Muscle of leg (tissue), 11 donors: ENCODE data around the gene DNMT3A. TPM values are rescaled to one million over a fixed set of nuclear protein-coding genes. Genes with fewer than 3 reads are reported as not detected.

Experiments used
- DNase-seq: peaks from one replicate; pipeline ENCODE4 v3.0.0; 2013
- H3K27ac ChIP-seq: one replicate; pipeline ENCODE4 v1.5.1; 2013; ENCODE audit warnings: mild to moderate bottlenecking, low read length, control low read depth
- H3K27me3 ChIP-seq: one replicate; pipeline ENCODE4 v1.6.1; 2013; ENCODE audit warnings: low read length; ENCODE audit not compliant: control insufficient read depth, insufficient read depth
- H3K36me3 ChIP-seq: one replicate; pipeline ENCODE4 v1.6.1; 2013; ENCODE audit warnings: low read length; ENCODE audit not compliant: control insufficient read depth, insufficient read depth
- H3K4me1 ChIP-seq: one replicate; pipeline ENCODE4 v1.6.1; 2013; ENCODE audit warnings: low read length; ENCODE audit not compliant: control insufficient read depth, insufficient read depth
- H3K4me3 ChIP-seq: one replicate; pipeline ENCODE4 v1.5.1; 2013; ENCODE audit warnings: low read length, control low read depth
- H3K9me3 ChIP-seq: replicated peaks from 2 replicates; pipeline ENCODE4 v1.6.1; 2013; ENCODE audit warnings: low read depth, low read length; ENCODE audit not compliant: control insufficient read depth
- WGBS: methylation state at CpG from one replicate; pipeline ENCODE4 v1.1.5; 2013; ENCODE audit warnings: missing lambda C conversion rate; ENCODE audit not compliant: insufficient coverage; 5-methylcytosine and 5-hydroxymethylcytosine counted together
- polyA plus RNA-seq, 8 donors: library from polyadenylated mRNA; unstranded; fragments of 120-200 nt; gene quantifications; one replicate each; pipeline versions ENCODE4 v1.2.1 to v1.2.3, GENCODE V29; 2013; ENCODE audit warnings: inconsistent platforms in 1 of 8, low replicate concordance in 1 of 8; ENCODE audit not compliant: insufficient read length in 8 of 8, insufficient read depth in 1 of 8
- total RNA-seq: library from RNA; stranded (reverse); fragments of 120-200 nt; gene quantifications from one replicate; pipeline ENCODE4 v1.2.4, GENCODE V29; 2013

DNMT3A gene
- total and polyA plus RNA-seq, 9 donors = 27.3 to 74.0 (median 55.2) TPM

DNA sequence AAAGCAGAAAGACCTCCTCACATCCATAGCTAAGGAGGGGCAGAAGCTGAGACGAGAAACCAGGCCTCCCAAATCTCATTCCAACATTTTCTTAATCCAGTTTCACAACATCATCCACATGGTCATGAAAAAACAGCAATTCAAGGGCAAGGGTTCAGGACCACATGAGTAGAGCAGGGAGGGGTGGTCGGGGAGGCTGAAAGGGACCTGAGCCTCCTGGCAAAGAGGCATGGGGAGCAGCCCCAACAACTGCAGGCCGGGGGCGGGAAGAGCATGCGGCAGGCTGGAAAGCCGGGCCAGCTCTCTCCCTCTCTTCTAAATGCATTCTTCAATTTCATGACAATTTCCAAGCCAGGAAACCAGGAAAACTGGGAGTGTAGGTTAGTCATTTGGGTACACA is 76.7 kb downstream of the DNMT3A start:
- 40% methylated on average over 1 of the region's 6 CpGs for WGBS
- Histone ChIP-seq H3K9me3 (no peaks in the 10 kb centered on the region), H3K36me3 (peaks cover 59% of the 10 kb centered on the region), H3K4me1 (peaks cover 12% of the 10 kb centered on the region), H3K27me3 (no peaks in the 10 kb centered on the region), H3K27ac (no peak overlapping the region), H3K4me3 (no peak overlapping the region)
- DNase-seq = no peak

GRCh38 chr2:25262288-25262687 is 79.4 kb downstream of the DNMT3A start:
- H3K36me3 ChIP-seq = peaks cover 57% of the 10 kb centered on the region

DNA sequence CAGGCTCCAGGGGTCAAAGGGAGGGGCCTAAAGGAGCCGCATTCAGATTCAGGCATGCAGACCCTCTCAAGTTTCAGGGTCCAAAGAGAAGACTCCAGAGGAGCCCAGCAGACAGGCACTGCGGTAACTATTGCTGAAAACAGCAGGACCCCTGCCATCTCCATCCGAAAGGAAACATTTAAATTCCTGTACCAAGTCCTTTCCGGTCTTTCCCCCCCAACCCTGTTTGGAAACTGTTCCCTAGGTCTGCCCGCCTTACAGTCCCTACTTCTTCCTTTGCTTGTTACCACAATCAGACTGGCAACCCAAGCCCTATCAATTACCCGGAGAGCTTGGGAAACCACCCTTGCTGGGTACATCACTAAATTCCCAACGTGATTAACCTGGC is 82.0 kb downstream of the DNMT3A start:
- peaks cover 59% of the 10 kb centered on the region for H3K36me3 ChIP-seq
- 60% methylated on average over 5 of the region's 7 CpGs for WGBS
- peaks cover 34% of the 10 kb centered on the region for H3K4me1 ChIP-seq

More at GRCh38 chr2:25262288-25262687, 79.4 kb downstream of the DNMT3A start:
- DNase-seq = no peak
- Histone ChIP-seq H3K4me1 (peaks cover 35% of the 10 kb centered on the region), H3K9me3 (no peaks in the 10 kb centered on the region), H3K27ac (no peak overlapping the region), H3K27me3 (no peaks in the 10 kb centered on the region), H3K4me3 (no peak overlapping the region)
- no CpG with 5 or more reads among the region's 1 CpG for WGBS

DNA sequence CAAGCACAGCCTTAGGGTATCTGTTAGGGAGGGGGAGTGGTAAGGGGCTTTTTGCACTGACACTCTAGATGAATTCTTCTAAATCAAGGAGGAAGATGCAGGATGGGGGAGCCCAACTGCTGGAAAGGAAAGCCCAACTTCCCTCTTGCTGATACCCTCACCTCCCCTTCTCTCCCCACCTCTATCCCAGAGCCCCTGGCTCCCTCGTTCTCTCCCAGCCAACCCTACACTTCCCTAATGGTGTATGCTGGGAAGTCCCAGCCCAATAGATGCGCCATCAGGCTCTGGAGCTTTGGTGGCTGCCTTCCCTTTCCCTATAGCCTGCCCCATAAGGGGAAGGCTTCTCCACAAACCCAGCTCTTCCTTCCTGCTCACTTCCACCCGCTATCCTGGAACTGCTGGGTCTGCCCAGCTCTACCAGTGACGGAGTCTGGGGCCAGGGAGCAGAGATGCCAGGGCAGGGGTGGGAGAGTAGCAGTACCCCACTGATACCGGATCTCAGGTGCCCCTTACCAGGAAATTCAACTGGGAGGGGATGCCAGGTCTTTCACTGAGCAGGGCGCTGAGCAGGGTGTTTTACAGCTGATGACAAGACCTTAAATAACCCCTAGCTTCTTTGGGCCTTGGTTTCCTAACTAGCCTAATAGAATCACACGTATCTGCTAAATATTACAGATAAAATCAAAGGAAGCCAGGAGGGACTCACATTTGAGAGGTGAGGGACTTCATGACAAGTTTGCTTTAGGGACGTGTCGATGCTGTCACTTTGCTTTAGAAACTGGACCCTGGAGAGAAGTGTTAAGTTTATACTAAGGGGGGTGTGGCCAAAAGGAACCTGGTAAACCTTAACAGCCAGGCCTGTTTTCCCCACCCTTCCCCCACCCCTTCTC is 82.6 kb downstream of the DNMT3A start:
- no peaks in the 10 kb centered on the region for H3K27me3 ChIP-seq
- H3K36me3 ChIP-seq = peaks cover 64% of the 10 kb centered on the region
- WGBS = 73% methylated on average over 3 of the region's 9 CpGs
- peaks cover 34% of the 10 kb centered on the region for H3K4me1 ChIP-seq
- H3K27ac ChIP-seq = no peak overlapping the region
- no peaks in the 10 kb centered on the region for H3K9me3 ChIP-seq
- DNase-seq = no peak
- H3K4me3 ChIP-seq = no peak overlapping the region

More for the DNA sequence above, 82.0 kb downstream of the DNMT3A start:
- H3K4me3 ChIP-seq = no peak overlapping the region
- H3K27ac ChIP-seq = peak overlapping the region; percentile 13
- no peaks in the 10 kb centered on the region for H3K27me3 ChIP-seq
- H3K9me3 ChIP-seq = no peaks in the 10 kb centered on the region
- DNase-seq = no peak

GRCh38 chr2:25257931-25258846 is 83.5 kb downstream of the DNMT3A start:
- Histone ChIP-seq H3K9me3 (no peaks in the 10 kb centered on the region), H3K36me3 (peaks cover 58% of the 10 kb centered on the region), H3K4me1 (peaks cover 38% of the 10 kb centered on the region), H3K4me3 (no peak overlapping the region), H3K27me3 (no peaks in the 10 kb centered on the region), H3K27ac (peak overlapping the region; percentile 93)
- DNase-seq = no peak
- WGBS = 75% methylated on average over 7 of the region's 9 CpGs

GRCh38 chr2:25257032-25257552 is 84.6 kb downstream of the DNMT3A start:
- peaks cover 54% of the 10 kb centered on the region for H3K36me3 ChIP-seq
- peak overlapping the region; percentile 93 for H3K27ac ChIP-seq
- DNase-seq = peak; percentile 84
- H3K27me3 ChIP-seq = no peaks in the 10 kb centered on the region
- no peaks in the 10 kb centered on the region for H3K9me3 ChIP-seq
- no peak overlapping the region for H3K4me3 ChIP-seq
- 13% methylated on average over 7 of the region's 9 CpGs for WGBS
- peaks cover 45% of the 10 kb centered on the region for H3K4me1 ChIP-seq

GRCh38 chr2:25256488-25256875 is 85.2 kb downstream of the DNMT3A start:
- Histone ChIP-seq H3K9me3 (no peaks in the 10 kb centered on the region), H3K27ac (peak overlapping the region; percentile 93), H3K4me3 (no peak overlapping the region), H3K36me3 (peaks cover 54% of the 10 kb centered on the region), H3K4me1 (peaks cover 48% of the 10 kb centered on the region), H3K27me3 (no peaks in the 10 kb centered on the region)
- WGBS = 91% methylated on average over 1 of the region's 2 CpGs
- DNase-seq = no peak

DNA sequence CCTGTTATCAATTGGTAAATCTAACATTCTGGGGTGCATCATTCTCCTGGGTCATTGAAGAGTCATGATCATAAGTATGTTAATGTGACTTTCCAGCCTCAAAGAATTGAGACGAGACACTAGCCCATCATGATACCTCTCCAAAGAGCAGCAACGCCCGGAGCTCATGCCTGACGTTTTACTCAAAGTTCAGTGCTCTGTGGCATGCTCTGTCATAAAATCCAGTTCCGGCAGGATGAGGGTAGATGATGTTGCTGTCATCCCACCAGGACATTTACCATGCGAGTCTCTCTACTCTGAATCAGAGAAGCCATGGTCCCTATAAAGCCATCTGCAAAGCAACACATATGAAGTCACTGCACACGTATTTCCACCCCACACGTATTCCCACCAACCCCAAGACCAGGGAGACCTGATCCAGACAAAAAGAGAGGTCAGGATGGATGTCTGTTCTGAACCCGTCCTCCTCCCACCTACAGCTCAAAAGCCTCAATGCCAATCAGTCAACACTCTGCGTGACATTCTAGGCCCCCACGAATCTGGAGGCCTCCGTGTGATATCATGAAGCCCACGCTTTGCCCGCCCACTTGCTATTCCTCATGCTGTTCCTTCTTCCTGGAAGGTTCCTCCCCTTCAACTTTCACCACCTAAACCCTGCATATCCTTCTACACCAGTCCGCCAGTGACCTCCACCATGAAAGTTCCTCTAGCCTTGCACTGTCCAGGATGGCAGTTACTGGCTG is 85.8 kb downstream of the DNMT3A start:
- no peaks in the 10 kb centered on the region for H3K9me3 ChIP-seq
- H3K4me1 ChIP-seq = peaks cover 53% of the 10 kb centered on the region
- no peak overlapping the region for H3K4me3 ChIP-seq
- DNase-seq = no peak
- WGBS = 92% methylated on average over 7 of the region's 15 CpGs
- peaks cover 54% of the 10 kb centered on the region for H3K36me3 ChIP-seq
- no peaks in the 10 kb centered on the region for H3K27me3 ChIP-seq
- H3K27ac ChIP-seq = peak overlapping the region; percentile 93

DNA sequence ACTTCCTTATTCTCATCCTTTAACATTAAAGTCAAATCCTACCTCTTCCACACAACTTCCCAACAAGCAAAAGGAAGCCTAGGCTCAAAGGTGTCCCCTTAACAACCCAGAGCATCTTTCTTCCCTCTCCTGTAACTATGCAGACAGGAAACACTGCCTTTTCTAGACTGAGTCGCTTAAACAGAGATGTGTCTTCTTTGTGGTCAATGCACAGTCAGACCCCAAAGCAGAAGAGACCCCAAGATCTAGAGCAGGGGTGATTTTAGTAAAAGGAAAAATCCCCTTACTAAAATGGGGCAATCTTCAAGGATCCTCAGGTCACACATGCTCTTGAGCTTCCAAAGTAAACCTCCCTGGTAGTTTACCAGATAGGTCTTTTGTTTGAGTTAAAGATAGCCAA is 86.8 kb downstream of the DNMT3A start:
- Histone ChIP-seq H3K27ac (no peak overlapping the region), H3K4me3 (no peak overlapping the region), H3K9me3 (no peaks in the 10 kb centered on the region), H3K27me3 (no peaks in the 10 kb centered on the region), H3K36me3 (peaks cover 50% of the 10 kb centered on the region), H3K4me1 (peaks cover 62% of the 10 kb centered on the region)
- DNase-seq = no peak
- no CpG with 5 or more reads among the region's 1 CpG for WGBS
